GM21528 (cell line): Measurements from ENCODE around the gene SHISAL2A.
A peak's percentile ranks its signal among the peaks of the same experiment; 100 is the strongest.

Experiments
- ATAC-seq: cut with Tn5 transposase; IDR thresholded peaks from one replicate; pipeline ENCODE4 v1.9.1; 2021; ENCODE audit warnings: mild to moderate bottlenecking, moderate library complexity; ENCODE audit not compliant: unreplicated experiment, low FRiP score

The SHISAL2A gene

DNA sequence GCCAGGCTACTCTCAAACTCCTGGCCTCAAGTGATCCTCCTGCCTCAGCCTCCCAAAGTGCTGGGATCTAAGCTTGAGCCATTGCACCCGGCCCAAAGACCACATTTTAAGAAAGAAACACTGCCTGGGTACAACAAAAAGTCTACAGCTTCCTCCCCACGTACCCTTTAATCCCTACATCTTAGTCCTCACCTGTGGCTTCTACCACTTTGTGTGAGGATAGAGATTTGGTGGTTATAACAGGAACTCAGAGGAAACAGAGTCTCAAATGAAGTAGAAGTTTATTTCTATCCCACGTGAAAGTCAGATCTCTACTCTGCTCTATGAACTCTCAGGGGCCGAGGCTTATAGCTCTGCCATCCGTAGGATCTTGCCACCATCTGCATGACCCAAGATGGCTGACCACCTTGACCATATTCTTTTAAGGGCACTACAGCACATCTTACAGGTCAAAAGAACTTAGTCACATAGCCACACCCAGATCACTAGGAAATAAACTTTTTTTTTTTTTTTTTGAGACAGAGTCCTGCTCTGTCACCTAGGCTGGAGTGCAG lies 17.4 kb upstream of the SHISAL2A start:
- ATAC-seq = no peak

DNA sequence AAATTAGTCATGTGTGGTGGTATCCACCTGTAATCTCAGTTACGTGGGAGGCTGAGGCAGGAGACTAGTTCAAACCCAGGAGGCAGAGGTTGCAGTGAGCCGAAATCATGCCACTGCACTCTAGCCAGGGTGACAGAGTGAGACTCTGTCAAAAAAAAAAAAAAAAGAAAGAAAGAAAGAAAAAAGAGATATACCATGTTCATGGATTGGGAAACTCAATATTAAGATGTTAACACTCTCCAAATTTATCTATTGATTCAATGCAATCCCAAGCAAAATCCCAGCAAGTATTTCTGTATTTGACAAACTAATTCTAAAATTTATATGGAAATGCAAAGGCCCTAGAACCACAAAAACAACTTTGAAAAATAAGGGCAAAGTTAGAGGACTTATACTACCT lies 11.0 kb upstream of the SHISAL2A start:
- ATAC-seq = no peak

DNA sequence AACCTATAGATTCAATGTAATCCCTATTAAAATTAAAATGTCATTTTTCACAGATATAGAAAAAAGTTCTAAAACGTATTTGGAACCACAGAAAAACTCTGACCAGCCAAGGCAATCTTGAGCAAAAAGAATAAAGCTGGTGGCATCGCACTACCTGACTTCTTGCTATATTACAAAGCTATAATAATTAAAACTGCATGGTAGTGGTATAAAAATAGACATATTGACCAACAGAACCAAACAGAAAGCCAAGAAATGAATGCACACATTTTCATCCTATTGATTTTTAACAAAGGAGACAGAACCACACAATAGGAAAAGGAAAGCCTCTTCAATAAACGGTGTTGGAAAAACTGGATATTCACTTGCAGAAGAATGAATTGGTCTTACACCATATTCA lies 9.2 kb upstream of the SHISAL2A start:
- ATAC-seq = no peak

DNA sequence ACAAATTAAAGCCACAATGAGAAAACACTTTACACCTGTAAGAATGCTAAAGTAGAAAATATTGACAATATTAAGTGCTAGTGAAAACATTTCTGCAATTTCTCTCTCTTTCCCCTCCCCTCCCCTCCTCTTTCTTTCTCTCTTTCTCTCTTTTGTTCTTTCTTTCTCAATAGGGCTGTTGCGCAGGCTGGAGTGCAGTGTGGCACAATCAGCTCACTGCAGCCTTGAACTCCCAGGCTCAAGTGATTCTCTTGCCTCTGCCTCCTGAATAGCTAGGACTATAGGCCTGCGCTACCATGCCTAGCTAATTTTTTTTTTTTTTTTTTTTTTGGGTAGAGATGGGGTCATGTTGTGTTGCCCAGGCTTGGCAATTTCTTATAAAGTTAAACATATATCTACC lies 5.9 kb upstream of the SHISAL2A start:
- no peak for ATAC-seq

DNA sequence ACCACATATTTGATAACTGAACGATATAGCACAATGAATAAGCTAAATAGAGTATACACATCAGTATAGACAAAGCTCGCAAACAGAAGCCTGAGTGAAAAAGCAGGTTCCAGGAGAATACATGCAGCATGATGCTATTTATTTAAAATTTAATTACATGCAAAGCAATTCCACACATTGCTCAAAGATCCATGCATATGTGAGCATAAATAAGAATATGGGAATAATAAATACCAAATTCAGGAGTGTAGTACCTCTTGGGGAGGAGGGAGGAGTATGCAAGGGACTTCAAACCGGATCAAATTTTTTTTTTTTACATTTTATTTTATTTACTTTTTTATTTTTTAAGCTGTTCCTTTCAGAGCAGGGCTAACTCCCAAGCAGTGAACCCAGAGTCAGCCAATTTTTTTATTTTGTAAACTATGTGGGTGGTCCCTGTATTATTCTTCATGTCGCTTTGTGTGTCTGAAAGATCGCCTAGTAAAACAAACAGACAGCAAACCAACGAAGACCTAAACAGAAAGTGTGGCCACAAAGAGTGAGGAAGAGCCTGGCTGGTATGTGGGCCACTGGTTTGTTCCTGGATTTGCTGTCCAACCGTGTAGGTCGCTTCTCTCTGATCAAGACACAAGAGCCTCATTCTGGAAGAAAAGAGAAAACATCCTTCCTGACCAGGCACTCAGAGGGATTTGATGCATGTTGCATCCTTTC lies 4.2 kb upstream of the SHISAL2A start:
- no peak for ATAC-seq

DNA sequence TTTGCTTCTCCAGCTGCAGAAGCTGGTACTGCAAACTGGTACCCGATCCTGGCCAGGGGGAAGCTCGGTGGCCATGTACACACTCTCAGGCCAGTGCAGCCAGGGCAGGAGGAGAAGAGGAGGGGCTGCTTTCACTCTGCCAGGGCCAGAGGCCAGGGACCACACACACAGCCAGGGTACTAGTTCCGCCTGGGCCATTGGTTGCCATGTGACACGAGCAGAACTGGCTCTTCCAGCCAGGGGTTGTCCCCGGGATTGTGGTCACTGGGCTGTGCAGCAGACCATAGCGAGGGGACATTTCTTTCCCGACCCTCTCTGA lies 3.7 kb upstream of the SHISAL2A start:
- ATAC-seq = no peak

DNA sequence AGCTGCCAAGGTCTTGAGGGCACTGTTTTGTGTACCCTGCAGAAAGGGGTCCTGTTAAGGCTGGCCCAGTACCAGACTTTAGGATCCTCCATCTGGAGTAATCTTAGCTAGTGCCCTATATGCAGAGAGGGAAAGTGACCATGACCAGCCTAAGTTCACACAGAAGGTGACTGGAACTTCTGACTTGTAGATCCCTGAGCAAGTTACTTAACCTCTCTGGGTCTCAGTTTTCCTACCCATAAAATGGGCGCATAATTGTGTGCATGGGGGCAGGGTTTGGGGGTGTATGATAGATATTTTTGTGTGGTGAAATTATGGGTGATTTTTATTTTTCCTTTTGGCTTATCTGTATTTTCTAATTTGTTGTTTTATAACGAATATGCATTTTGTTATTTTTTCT lies 3.3 kb upstream of the SHISAL2A start:
- ATAC-seq = no peak

DNA sequence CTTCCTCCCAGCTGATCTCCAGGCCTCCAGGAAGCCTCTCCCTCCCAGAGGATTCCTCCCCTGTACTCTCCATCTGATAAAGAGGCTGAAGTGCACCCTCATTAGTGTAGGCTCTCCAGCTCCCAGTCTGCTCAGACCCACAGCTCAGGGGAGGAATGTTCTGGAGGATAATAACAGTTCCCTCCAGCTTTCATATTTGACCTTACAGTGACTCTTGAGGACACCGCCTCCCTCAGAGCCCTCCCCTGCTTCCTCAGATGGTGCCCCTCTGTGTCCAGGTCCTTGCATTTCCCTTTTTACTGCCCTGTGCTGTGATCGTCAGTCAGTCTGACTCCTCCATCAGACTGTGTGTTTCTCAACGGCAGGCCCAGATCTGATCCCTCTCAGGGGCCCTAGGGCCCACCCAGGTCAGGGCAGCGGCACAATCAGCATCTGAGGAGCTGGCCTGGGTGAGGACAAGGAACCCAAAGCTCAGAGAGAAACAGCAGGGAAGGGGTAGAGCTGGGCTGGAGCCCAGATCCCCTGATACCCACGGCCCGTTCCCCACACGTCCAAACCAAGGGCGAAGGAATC lies 1.1 kb upstream of the SHISAL2A start:
- no peak for ATAC-seq

DNA sequence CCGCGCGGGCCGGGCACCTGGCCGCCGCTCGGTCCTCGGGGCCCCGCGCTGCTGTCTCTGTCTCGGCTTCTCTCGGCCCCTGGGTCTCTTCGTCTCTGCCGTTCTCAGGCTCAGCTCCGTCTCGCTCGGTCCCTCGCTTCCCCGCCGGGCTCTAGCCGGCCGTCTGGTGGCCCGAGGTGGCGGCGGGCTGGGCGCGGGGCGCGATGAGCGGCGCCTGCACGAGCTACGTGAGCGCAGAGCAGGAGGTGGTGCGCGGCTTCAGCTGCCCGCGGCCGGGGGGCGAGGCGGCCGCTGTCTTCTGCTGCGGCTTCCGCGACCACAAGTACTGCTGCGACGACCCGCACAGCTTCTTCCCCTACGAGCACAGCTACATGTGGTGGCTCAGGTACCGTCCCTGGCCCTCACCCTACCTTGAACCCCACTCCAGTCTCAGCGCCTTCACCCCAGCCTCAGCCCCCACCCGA lies 355 bp downstream of the SHISAL2A start:
- no peak for ATAC-seq

DNA sequence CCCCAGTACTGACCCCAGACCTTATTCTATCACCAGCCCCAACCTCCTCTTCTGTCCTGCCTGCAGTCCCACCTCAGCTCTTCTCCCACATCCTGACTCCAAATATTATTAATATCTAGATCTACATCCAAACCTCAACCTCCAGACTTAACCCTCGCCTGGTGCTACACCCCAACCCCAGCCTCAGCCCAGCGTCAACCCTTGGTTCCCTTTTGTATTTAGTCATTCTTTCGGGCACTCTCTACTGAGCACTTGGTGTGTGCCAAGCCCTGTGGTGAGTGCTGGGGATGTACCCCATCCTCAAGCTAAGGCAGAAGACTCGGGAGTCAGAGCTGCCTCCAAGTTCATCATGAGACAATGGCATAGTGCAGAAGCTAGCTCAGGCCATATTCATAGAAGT lies 1.1 kb downstream of the SHISAL2A start:
- ATAC-seq = no peak

DNA sequence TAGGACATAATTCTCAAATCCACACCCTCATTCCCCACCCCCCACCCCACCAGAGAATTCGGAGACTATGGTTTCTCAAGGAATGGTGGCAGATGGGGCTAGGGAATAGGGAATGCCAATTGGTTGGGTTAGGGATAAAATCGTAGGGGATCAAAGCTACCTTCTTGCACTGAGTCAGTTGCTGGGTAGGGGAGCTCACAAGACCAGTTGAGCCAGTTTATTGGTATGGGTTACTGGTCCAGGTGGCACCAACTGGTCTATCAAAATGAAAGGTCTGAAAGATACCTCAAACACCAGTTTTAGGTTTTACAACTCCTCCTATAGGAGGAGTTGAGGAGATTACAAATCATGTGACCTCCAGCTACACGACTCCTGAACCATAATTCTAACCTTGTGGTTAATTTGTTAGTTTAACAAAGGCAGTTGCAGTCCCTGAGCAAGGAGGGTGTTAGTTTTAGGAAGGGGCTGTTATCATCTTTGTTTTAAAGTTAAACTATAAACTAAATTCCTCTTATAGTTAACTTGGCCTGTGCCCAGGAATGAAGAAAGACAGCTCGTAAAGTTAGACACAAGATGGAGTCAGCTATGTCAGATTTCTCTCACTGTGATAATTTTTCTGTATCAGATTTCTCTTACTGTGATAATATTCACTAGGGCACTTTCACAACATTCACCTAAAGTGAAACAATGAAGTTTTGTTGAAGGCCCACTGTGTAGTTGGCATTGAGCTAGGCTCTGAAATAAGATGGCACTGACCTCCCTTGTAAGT lies 2.5 kb downstream of the SHISAL2A start:
- no peak for ATAC-seq

DNA sequence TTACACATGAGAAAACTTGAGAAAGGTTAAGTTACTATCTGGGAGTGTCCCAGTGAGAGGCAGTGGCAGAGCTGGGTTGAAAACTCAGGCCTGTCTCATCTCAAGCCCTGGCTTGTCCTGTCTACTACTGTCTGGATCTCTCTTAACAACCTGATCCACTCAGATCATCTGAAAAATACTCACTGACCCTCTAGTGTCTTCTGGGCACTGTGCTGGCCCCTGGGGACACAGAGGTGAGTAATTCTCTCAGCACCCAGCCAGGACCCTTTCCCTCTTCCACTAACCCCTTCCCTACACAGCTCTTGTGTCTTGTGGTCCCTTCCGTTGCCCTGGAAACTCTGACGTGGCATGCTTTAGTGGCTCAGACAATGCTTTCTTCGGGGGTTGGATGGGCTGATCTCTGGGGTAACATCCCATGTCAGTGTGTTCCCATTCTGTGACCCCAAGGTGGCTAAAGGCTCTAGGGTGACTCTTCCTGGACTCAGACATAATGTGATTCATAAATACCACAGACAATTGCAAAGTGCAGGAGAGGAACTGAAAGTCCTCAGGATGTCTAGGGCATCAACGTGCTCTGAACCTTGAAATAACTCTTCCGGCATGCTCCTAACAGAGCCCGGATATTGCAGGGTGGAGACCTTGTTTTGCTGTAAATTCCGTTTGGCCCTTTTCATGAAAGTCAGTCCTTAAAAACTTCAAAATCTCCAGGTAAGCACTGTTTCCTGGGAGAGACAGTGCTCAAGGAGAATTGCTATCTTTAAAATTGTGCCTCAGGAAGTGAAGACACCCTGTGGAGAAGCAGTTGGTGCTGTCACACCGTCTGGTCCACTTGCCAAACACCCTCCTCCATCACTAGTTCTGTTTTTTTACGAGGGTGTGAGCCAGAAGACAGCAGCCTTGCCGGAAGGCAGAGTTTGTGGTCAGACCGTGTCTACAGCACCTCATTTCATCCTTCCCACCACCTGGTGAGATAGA lies 4.0 kb downstream of the SHISAL2A start:
- ATAC-seq = peak; percentile 75

DNA sequence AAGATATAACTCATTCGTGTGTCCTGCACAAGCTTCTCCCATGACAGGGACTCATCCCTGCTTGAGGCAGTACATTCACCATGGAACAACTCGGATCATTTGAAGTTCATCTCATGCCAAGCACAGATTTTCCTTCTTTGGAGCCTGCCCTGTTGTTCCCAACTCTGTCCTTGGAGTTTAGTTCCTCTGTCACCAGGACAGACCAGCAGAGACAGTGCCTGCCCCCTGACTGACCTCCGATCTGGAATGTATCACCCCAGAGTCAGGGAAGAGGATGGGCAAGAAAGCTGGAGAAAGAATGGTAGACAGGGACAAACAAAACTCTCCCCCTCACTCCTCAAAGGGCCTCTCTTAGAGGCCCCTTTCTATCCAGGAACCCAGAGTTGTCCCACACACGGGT lies 5.0 kb downstream of the SHISAL2A start:
- no peak for ATAC-seq

DNA sequence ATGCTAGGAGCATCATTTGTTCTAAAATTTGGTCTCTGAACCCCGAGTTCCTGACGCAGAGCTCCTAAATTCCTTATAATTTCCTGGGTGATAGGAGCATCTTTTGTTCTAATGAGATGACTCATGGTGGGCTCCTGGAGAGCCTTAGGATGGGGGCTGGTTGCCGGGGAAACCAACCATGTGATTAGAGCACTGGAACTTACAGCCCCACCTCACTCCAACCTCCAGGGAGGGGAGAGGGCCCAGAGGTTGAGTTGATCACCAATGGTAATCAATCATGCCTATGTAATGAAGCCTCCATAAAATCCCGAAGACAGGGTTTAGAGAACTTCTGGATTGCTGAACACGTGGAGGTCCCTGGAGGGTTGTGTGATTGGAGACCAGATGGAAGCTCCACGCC lies 7.7 kb downstream of the SHISAL2A start:
- ATAC-seq = no peak

DNA sequence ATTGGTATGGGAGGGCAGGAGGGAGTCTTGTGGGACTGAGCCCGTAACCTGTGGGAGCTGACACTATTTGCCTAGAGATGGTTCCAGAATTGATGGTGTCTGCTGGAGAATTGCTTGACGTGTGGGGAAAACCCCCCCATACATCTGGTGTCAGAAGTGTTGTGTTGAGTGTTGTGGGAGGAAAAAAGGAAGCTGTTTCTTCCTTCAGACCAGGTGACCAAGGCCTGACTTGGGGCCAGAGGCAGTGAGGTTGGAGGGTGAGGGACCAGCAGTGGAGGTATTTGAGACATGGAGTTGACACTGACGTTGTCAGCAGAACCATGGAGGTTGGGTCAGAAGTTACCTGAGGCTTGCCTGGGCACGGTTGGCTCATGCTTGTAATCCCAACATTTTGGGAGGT lies 8.3 kb downstream of the SHISAL2A start:
- ATAC-seq = no peak

DNA sequence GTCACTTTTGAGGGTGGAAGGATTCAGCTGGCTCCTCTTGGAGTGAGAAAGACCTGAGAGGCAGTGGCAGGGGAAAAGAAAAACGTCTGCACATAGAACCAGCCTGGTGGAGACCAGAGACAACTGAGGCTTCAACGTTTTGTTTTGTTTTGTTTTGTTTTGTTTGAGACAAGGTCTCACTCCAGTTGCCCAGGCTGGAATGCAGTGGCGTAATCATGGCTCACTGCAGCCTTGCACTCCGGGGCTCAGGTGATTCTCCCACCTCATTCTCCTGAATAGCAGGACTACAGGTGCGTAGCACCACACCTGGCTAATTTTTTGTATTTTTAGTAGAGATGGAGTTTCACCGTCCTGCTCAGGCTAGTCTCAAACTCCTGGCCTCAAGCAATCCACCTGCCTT lies 12.3 kb downstream of the SHISAL2A start:
- no peak for ATAC-seq

DNA sequence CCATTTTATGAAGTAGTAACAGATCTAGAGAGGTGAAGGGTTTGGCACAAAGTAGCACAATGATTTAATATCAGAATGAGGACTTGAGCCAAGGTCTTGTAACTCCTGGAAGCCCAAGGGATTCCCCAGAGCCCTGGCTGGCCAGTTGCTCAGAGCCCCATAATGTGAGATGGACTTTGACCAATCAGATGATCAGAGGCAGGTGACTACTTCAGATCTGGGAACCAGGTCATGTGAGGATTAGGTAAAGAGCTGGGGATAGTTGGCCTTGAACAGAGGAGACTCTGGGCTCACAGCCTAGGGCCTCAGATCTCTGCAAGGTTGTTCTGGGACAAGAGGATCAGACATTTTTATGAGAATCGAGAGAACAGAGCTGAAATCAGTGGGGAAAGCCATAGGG lies 18.9 kb downstream of the SHISAL2A start:
- ATAC-seq = no peak

DNA sequence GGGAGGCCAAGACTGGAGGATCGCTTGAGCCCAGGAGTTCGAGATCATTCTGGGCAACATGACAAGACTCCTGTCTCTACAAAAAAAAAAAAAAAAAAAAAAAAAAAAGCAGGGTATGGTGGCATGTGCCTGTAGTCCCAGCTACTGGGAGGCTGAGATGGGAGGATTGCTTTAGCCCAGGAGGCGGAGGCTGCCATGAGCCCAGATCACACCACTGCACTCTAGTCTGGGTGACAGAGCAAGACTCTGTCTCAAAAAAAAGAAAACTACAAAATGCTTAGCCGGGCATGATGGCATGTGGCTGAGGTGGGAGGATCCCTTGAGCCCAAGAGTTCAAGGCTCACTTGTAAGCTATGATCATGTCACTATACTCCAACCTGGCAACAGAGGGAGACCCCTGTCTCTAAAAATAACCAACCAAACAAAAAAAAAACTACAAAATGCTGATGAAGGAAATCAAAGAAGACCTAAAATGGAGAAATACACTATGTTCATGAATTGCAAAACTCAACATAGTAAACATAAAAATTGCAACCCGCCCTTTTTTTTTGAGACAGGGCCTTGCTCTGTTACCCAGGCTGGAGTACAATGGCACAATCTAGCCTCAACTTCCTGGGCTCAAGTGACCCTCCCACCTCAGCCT lies 20.4 kb downstream of the SHISAL2A start:
- ATAC-seq = no peak

DNA sequence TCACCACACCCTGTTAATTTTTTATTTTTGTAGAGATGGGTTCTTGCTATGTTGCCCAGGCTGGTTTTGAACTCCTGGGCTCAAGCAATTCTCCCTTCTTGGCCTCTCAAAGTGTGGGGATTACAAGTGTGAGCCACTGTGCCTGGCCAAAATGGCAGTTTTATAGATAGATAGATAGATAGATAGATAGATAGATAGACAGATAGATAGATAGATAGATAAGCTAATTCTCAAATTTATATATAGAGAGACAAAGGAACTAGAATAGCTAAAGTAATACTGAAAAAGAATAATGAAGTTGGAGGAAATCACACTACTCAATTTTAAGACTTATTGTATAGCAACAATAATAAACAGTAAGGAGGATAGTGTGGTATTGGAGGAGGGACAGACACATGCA lies 21.1 kb downstream of the SHISAL2A start:
- ATAC-seq = no peak

DNA sequence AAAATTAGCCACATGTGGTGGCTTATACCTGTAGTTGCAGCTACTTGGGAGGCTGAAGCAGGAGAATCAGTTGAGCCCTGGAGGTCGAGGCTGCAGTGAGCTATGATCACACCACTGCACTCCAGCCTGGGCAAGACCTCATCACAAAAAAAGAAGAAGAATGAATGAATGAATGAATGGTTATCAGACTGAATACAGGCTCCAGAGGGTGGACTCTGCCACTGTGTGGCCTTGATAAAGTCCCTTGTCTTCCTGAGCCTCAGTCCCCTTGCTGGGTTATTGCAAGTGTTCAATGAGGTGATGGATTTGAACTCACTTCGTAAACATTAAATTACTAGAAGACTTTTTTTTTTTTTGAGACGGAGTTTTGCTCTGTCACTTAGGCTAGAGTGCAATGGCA lies 24.7 kb downstream of the SHISAL2A start:
- ATAC-seq = no peak
